Neuronal stem cell (in vitro differentiated cells): ENCODE results near the gene PPM1N.

ENCODE experiments used
- DNase-seq: peaks from one replicate; pipeline ENCODE4 v3.0.0-alpha.2; 2013; ENCODE audit warnings: low spot score
- H2AFZ ChIP-seq: one replicate; pipeline ENCODE4 v1.6.1; 2013; ENCODE audit warnings: mild to moderate bottlenecking, low read length, inconsistent platforms
- H2AK5ac ChIP-seq: 2 replicates; pipeline ENCODE4 v1.6.1; 2013; ENCODE audit warnings: low read depth, mild to moderate bottlenecking, inconsistent platforms, low read length, moderate library complexity, mixed read lengths
- H2BK120ac ChIP-seq: 2 replicates; pipeline ENCODE4 v1.6.1; 2013; ENCODE audit warnings: low read depth, mild to moderate bottlenecking, inconsistent platforms, low read length, moderate library complexity, mixed read lengths
- H2BK12ac ChIP-seq: one replicate; pipeline ENCODE4 v1.6.1; 2013; ENCODE audit warnings: low read length, inconsistent platforms
- H2BK15ac ChIP-seq: 2 replicates; pipeline ENCODE4 v1.6.1; 2013; ENCODE audit warnings: mild to moderate bottlenecking, low read length, inconsistent platforms, mixed read lengths
- H2BK5ac ChIP-seq: one replicate; pipeline ENCODE4 v1.6.1; 2013; ENCODE audit warnings: inconsistent platforms, mild to moderate bottlenecking, low read length, moderate library complexity
- H3K14ac ChIP-seq: one replicate; pipeline ENCODE4 v1.6.1; 2013; ENCODE audit warnings: low read length, inconsistent platforms
- H3K18ac ChIP-seq: 2 replicates; pipeline ENCODE4 v1.6.1; 2013; ENCODE audit warnings: low read length, inconsistent platforms
- H3K23ac ChIP-seq: 2 replicates; pipeline ENCODE4 v1.6.1; 2013; ENCODE audit warnings: low read depth, mild to moderate bottlenecking, mixed read lengths, low read length, inconsistent platforms; ENCODE audit not compliant: poor library complexity
- H3K27ac ChIP-seq: replicated peaks from 3 replicates; pipeline ENCODE4 v1.5.1; 2013; ENCODE audit warnings: low read length, inconsistent platforms
- H3K27me3 ChIP-seq, 3 experiments: 2 replicates each; pipeline ENCODE4 v1.6.1; 2013; ENCODE audit warnings: low read length in 3 of 3, mild to moderate bottlenecking in 2 of 3, inconsistent platforms in 1 of 3, low read depth in 1 of 3, mixed read lengths in 1 of 3, moderate library complexity in 1 of 3; ENCODE audit not compliant: control insufficient read depth in 3 of 3, insufficient read depth in 3 of 3
- H3K36me3 ChIP-seq, 2 donors: replicated peaks in 1 of 2; 2 replicates each; pipeline ENCODE4 v1.6.1; 2013; ENCODE audit warnings: low read length in 2 of 2; ENCODE audit not compliant: control insufficient read depth in 2 of 2, insufficient read depth in 2 of 2
- H3K4ac ChIP-seq: 2 replicates; pipeline ENCODE4 v1.6.1; 2013; ENCODE audit warnings: inconsistent platforms, mild to moderate bottlenecking, low read length, moderate library complexity
- H3K4me1 ChIP-seq, 2 donors: 1 replicate in 1 of 2; 2 replicates in 1 of 2; pipeline ENCODE4 v1.6.1; 2013; ENCODE audit warnings: low read length in 2 of 2, low read depth in 1 of 2; ENCODE audit not compliant: control insufficient read depth in 2 of 2, insufficient read depth in 1 of 2
- H3K4me2 ChIP-seq: one replicate; pipeline ENCODE4 v1.6.1; 2013; ENCODE audit warnings: mild to moderate bottlenecking, low read length, inconsistent platforms; ENCODE audit not compliant: insufficient read depth, poor library complexity, severe bottlenecking
- H3K4me3 ChIP-seq, 2 donors: 2 replicates each; pipeline ENCODE4 v1.5.1; 2013; ENCODE audit warnings: low read length in 2 of 2, mild to moderate bottlenecking in 2 of 2, inconsistent platforms in 1 of 2, moderate library complexity in 1 of 2
- H3K79me1 ChIP-seq: one replicate; pipeline ENCODE4 v1.6.1; 2013; ENCODE audit warnings: low read depth, mild to moderate bottlenecking, inconsistent platforms, low read length, moderate library complexity
- H3K9ac ChIP-seq: one replicate; pipeline ENCODE4 v1.6.1; 2013; ENCODE audit warnings: mild to moderate bottlenecking, low read depth, low read length, inconsistent platforms; ENCODE audit not compliant: poor library complexity
- H3K9me3 ChIP-seq, 2 donors: replicated peaks in 1 of 2; 2 replicates each; pipeline versions ENCODE3 to v1.6.1; 2013; ENCODE audit warnings: low read length in 2 of 2, mild to moderate bottlenecking in 2 of 2, inconsistent platforms in 1 of 2, low read depth in 1 of 2, mixed read lengths in 1 of 2, moderate library complexity in 1 of 2; ENCODE audit not compliant: control insufficient read depth in 2 of 2, insufficient read depth in 1 of 2
- H4K8ac ChIP-seq: one replicate; pipeline ENCODE4 v1.6.1; 2013; ENCODE audit warnings: low read depth, mild to moderate bottlenecking, inconsistent platforms, low read length, moderate library complexity
- H4K91ac ChIP-seq: one replicate; pipeline ENCODE4 v1.6.1; 2013; ENCODE audit warnings: low read length, low read depth, mild to moderate bottlenecking, inconsistent platforms; ENCODE audit not compliant: poor library complexity
- WGBS, 2 donors: extraction: QIAGEN DNeasy Blood & Tissue Kit; methylation state at CpG; one replicate each; pipeline ENCODE4 v1.1.7; 2013; ENCODE audit warnings: missing lambda C conversion rate in 2 of 2, mixed read lengths in 1 of 2; ENCODE audit not compliant: insufficient read length in 2 of 2, insufficient replicate concordance in 1 of 2; ENCODE audit errors: extremely low coverage in 2 of 2; 5-methylcytosine and 5-hydroxymethylcytosine counted together

PPM1N gene

GRCh38 chr19:45460807-45461347 is 37.4 kb upstream of the PPM1N start:
- Histone ChIP-seq H3K36me3 (no peaks in the 10 kb centered on the region), H3K4me3 (peak overlapping the region in 1 of 2 donors; percentile 11), H2AFZ (no peak overlapping the region), H3K27ac (no peak overlapping the region), H2BK15ac (no peak overlapping the region), H3K4ac (no peak overlapping the region), H3K9me3 (no peaks in the 10 kb centered on the region), H3K18ac (no peak overlapping the region), H2BK5ac (no peak overlapping the region), H4K91ac (no peak overlapping the region), H3K4me1 (peaks cover 2 to 7% of the 10 kb centered on the region in 2 donors), H2BK120ac (no peak overlapping the region), H4K8ac (no peak overlapping the region), H3K14ac (no peak overlapping the region), H3K27me3 (peaks cover 0 to 4% (median 2%) of the 10 kb centered on the region in 3 experiments), H3K9ac (no peak overlapping the region), H2BK12ac (no peak overlapping the region), H3K4me2 (no peak overlapping the region), H3K23ac (no peak overlapping the region), H2AK5ac (peak overlapping the region; percentile 1), H3K79me1 (no peaks in the 10 kb centered on the region)
- WGBS, 2 donors: no CpG with 5 or more reads among the region's 8 CpGs
- DNase-seq: no peak

GRCh38 chr19:45462174-45462573 is 36.1 kb upstream of the PPM1N start:
- H3K9ac ChIP-seq: no peak overlapping the region
- H3K4ac ChIP-seq: no peak overlapping the region
- no peak overlapping the region for H2BK12ac ChIP-seq
- no peak overlapping the region for H4K91ac ChIP-seq
- WGBS, 2 donors: no CpG with 5 or more reads among the region's 4 CpGs
- DNase-seq: no peak
- H2BK5ac ChIP-seq: no peak overlapping the region
- no peak overlapping the region for H3K27ac ChIP-seq
- H2BK15ac ChIP-seq: no peak overlapping the region
- H3K36me3 ChIP-seq: no peaks in the 10 kb centered on the region
- H2AK5ac ChIP-seq: no peak overlapping the region
- no peak overlapping the region for H3K18ac ChIP-seq
- H4K8ac ChIP-seq: no peak overlapping the region
- no peaks in the 10 kb centered on the region for H3K79me1 ChIP-seq
- H3K27me3 ChIP-seq: peaks cover 0 to 4% (median 3%) of the 10 kb centered on the region in 3 experiments
- no peak overlapping the region for H3K4me2 ChIP-seq
- H3K4me1 ChIP-seq: peaks cover 3 to 6% of the 10 kb centered on the region in 2 donors
- H2BK120ac ChIP-seq: no peak overlapping the region
- H3K14ac ChIP-seq: no peak overlapping the region
- no peak overlapping the region for H3K4me3 ChIP-seq
- H2AFZ ChIP-seq: no peak overlapping the region
- no peaks in the 10 kb centered on the region for H3K9me3 ChIP-seq
- H3K23ac ChIP-seq: no peak overlapping the region

- H2AK5ac ChIP-seq: no peak overlapping the region
- no peak overlapping the region for H4K91ac ChIP-seq
- no peak overlapping the region for H2BK120ac ChIP-seq
- no peak overlapping the region for H4K8ac ChIP-seq
- H3K4ac ChIP-seq: no peak overlapping the region
- H3K14ac ChIP-seq: no peak overlapping the region
- H3K4me1 ChIP-seq: peaks cover 4 to 7% of the 10 kb centered on the region in 2 donors
- DNase-seq: no peak
- WGBS, 2 donors: no CpG with 5 or more reads among the region's 4 CpGs
- no peak overlapping the region for H2AFZ ChIP-seq
- no peaks in the 10 kb centered on the region for H3K79me1 ChIP-seq
- H2BK15ac ChIP-seq: no peak overlapping the region
- H3K4me3 ChIP-seq: no peak overlapping the region
- no peak overlapping the region for H2BK5ac ChIP-seq
- no peak overlapping the region for H3K23ac ChIP-seq
- H3K4me2 ChIP-seq: no peak overlapping the region
- H3K27me3 ChIP-seq: peaks cover 0 to 4% (median 3%) of the 10 kb centered on the region in 3 experiments
- no peak overlapping the region for H3K18ac ChIP-seq
- no peak overlapping the region for H2BK12ac ChIP-seq
- H3K9me3 ChIP-seq: no peaks in the 10 kb centered on the region
- H3K36me3 ChIP-seq: no peaks in the 10 kb centered on the region
- H3K9ac ChIP-seq: no peak overlapping the region
- no peak overlapping the region for H3K27ac ChIP-seq
Observed at GRCh38 chr19:45463241-45463640, 35.0 kb upstream of the PPM1N start.

GRCh38 chr19:45464274-45464673 is 34.0 kb upstream of the PPM1N start:
- H3K4me1 ChIP-seq: peaks cover 5 to 9% of the 10 kb centered on the region in 2 donors

More at GRCh38 chr19:45464274-45464673, 34.0 kb upstream of the PPM1N start:
- Histone ChIP-seq H3K4me2 (no peak overlapping the region), H3K23ac (no peak overlapping the region), H3K18ac (no peak overlapping the region), H3K9me3 (no peaks in the 10 kb centered on the region), H3K27ac (no peak overlapping the region), H3K9ac (no peak overlapping the region), H2AFZ (no peak overlapping the region), H2BK5ac (no peak overlapping the region), H3K36me3 (no peaks in the 10 kb centered on the region), H4K8ac (no peak overlapping the region), H2BK120ac (no peak overlapping the region), H3K4ac (no peak overlapping the region), H3K27me3 (peaks cover 0 to 4% (median 3%) of the 10 kb centered on the region in 3 experiments), H3K79me1 (no peaks in the 10 kb centered on the region), H3K4me3 (no peak overlapping the region), H3K14ac (no peak overlapping the region), H2BK12ac (no peak overlapping the region), H2AK5ac (no peak overlapping the region), H2BK15ac (no peak overlapping the region), H4K91ac (no peak overlapping the region)
- no peak for DNase-seq
- no CpG with 5 or more reads among the region's 2 CpGs for WGBS, 2 donors
